Esophagus muscularis mucosa (tissue), 4 donors: ENCODE data around the gene ASNSD1. TPM values are rescaled to one million over a fixed set of nuclear protein-coding genes. Genes with fewer than 3 reads are reported as not detected.
"Not testable (repeated sequence)": the region's sequence is repeated elsewhere in the genome, so short reads cannot be mapped to it uniquely, and the experiment has no call there.

ENCODE experiments used
- DNase-seq: peaks from one replicate; pipeline ENCODE4 v3.0.0-alpha.2; 2017; ENCODE audit errors: extremely low spot score
- H3K27ac ChIP-seq, 4 donors: fragments of 200-600 bp; sonication (generic); replicated peaks in 1 of 4; 1 replicate in 3 of 4; 2 replicates in 1 of 4; pipeline ENCODE4 v1.5.1; 2016 to 2019; ENCODE audit warnings: mild to moderate bottlenecking in 1 of 4
- H3K27me3 ChIP-seq, 4 donors: fragments of 200-600 bp; sonication (generic); one replicate each; pipeline versions ENCODE4 v1.5.1 to v1.6.0; 2016 to 2019
- H3K36me3 ChIP-seq, 4 donors: fragments of 200-600 bp; sonication (generic); one replicate each; pipeline ENCODE4 v1.5.1; 2016 to 2019
- H3K4me1 ChIP-seq, 4 donors: fragments of 200-600 bp; sonication (generic); one replicate each; pipeline ENCODE4 v1.5.1; 2016 to 2019
- H3K4me3 ChIP-seq, 4 donors: fragments of 200-600 bp; sonication (generic); 1 replicate in 2 of 4; 2 replicates in 2 of 4; pipeline ENCODE4 v1.5.1; 2016 to 2019; ENCODE audit warnings: mild to moderate bottlenecking in 4 of 4, moderate library complexity in 1 of 4
- H3K9me3 ChIP-seq, 4 donors: fragments of 200-600 bp; sonication (generic); 1 replicate in 3 of 4; 2 replicates in 1 of 4; pipeline ENCODE4 v1.5.1; 2016 to 2019
- CTCF ChIP-seq, 3 experiments: fragments of 200-600 bp in 2 of 3; fragments of 450-650 bp in 1 of 3; sonication (generic) in 2 of 3; IDR thresholded peaks; one replicate each; pipeline ENCODE4 v1.5.1; 2017 to 2019; ENCODE audit warnings: antibody characterized with exemption in 3 of 3, mild to moderate bottlenecking in 2 of 3, moderate library complexity in 1 of 3
- EP300 ChIP-seq: sonication (generic); formaldehyde crosslinking; IDR thresholded peaks from one replicate; pipeline ENCODE4 v1.6.1; 2017; ENCODE audit warnings: antibody characterized with exemption
- POLR2A ChIP-seq: fragments of 450-650 bp; IDR thresholded peaks from one replicate; pipeline ENCODE4 v1.6.1; 2017; ENCODE audit warnings: antibody characterized with exemption, moderate library complexity, mild to moderate bottlenecking, low read depth
- POLR2AphosphoS5 ChIP-seq, 2 donors: sonication (generic); formaldehyde crosslinking; IDR thresholded peaks; one replicate each; pipeline ENCODE4 v1.6.1; 2017; ENCODE audit warnings: antibody characterized with exemption in 2 of 2
- WGBS: methylation state at CpG from one replicate; pipeline ENCODE4 v1.1.5; 2018; 5-methylcytosine and 5-hydroxymethylcytosine counted together
- intact Hi-C: fragments of 100-400 bp; cut with DNase I; formaldehyde crosslinking; loops from one replicate; pipeline ENCODE4 v1.15.1; 2023
- total RNA-seq, 4 donors: library from RNA; depleted of rRNA; stranded (reverse); fragments of >200 nt; gene quantifications; one replicate each; pipeline versions ENCODE4 v1.1.0 to v1.2.1, GENCODE V29; 2016

The ASNSD1 gene
- total RNA-seq, 4 donors from 2014 or later: 39.6 to 51.9 (median 47.2) TPM

- Histone ChIP-seq H3K27ac (no peak overlapping the region), H3K9me3 (no peaks in the 10 kb centered on the region), H3K4me1 (no peaks in the 10 kb centered on the region), H3K36me3 (no peaks in the 10 kb centered on the region), H3K27me3 (no peaks in the 10 kb centered on the region), H3K4me3 (no peak overlapping the region)
- intact Hi-C loops: no loop called here
- no peak for DNase-seq
- TF ChIP-seq CTCF (IDR thresholded peaks at IDR 0.05) (no peak), EP300 (no peak), POLR2A (no peak), POLR2AphosphoS5 (IDR thresholded peaks at IDR 0.05) (no peak)
- WGBS: 65% methylated on average over 1 of the region's 1 CpG
Observed at GRCh38 chr2:189641002-189641401, 20.3 kb upstream of the ASNSD1 start.

GRCh38 chr2:189641590-189641989, 19.7 kb upstream of the ASNSD1 start:
- WGBS: 76% methylated on average over 2 of the region's 2 CpGs
- peak; percentile 42 for DNase-seq
- intact Hi-C loops: no loop called here

GRCh38 chr2:189646521-189646920, 14.7 kb upstream of the ASNSD1 start:
- intact Hi-C loops: no loop called here
- Histone ChIP-seq H3K27ac (no peak overlapping the region), H3K4me1 (no peaks in the 10 kb centered on the region), H3K36me3 (no peaks in the 10 kb centered on the region), H3K27me3 (no peaks in the 10 kb centered on the region), H3K9me3 (no peaks in the 10 kb centered on the region), H3K4me3 (no peak overlapping the region)
- TF ChIP-seq POLR2A (no peak), EP300 (no peak), POLR2AphosphoS5 (IDR thresholded peaks at IDR 0.05) (no peak), CTCF (IDR thresholded peaks at IDR 0.05) (no peak)
- no peak for DNase-seq

More at GRCh38 chr2:189641590-189641989, 19.7 kb upstream of the ASNSD1 start:
- TF ChIP-seq EP300 (no peak), CTCF (IDR thresholded peaks at IDR 0.05) (no peak), POLR2A (no peak), POLR2AphosphoS5 (IDR thresholded peaks at IDR 0.05) (no peak)
- Histone ChIP-seq H3K4me1 (no peaks in the 10 kb centered on the region), H3K9me3 (no peaks in the 10 kb centered on the region), H3K27me3 (no peaks in the 10 kb centered on the region), H3K36me3 (no peaks in the 10 kb centered on the region), H3K27ac (no peak overlapping the region), H3K4me3 (no peak overlapping the region)

- no peak for DNase-seq
- H3K9me3 ChIP-seq: no peaks in the 10 kb centered on the region
- no peak overlapping the region for H3K27ac ChIP-seq
- H3K4me3 ChIP-seq: no peak overlapping the region
- WGBS: 83% methylated on average over 1 of the region's 1 CpG
- no peaks in the 10 kb centered on the region for H3K36me3 ChIP-seq
- H3K4me1 ChIP-seq: no peaks in the 10 kb centered on the region
- TF ChIP-seq POLR2AphosphoS5 (IDR thresholded peaks at IDR 0.05) (no peak), CTCF (IDR thresholded peaks at IDR 0.05) (no peak), EP300 (no peak), POLR2A (no peak)
- intact Hi-C loops: no loop called here
- H3K27me3 ChIP-seq: no peaks in the 10 kb centered on the region
Observed at GRCh38 chr2:189648846-189649509, 12.3 kb upstream of the ASNSD1 start.

- no peaks in the 10 kb centered on the region for H3K27me3 ChIP-seq
- intact Hi-C loops: no loop called here
- H3K36me3 ChIP-seq: no peaks in the 10 kb centered on the region
- no peak for TF ChIP-seq EP300
- TF ChIP-seq CTCF (IDR thresholded peaks at IDR 0.05): no peak
- no peak for TF ChIP-seq POLR2AphosphoS5 (IDR thresholded peaks at IDR 0.05)
- TF ChIP-seq POLR2A: no peak
- no peak for DNase-seq
- H3K4me1 ChIP-seq: no peaks in the 10 kb centered on the region
- H3K4me3 ChIP-seq: no peak overlapping the region
- H3K27ac ChIP-seq: no peak overlapping the region
- no peaks in the 10 kb centered on the region for H3K9me3 ChIP-seq
Observed at GRCh38 chr2:189651284-189651683, 10.0 kb upstream of the ASNSD1 start.

GRCh38 chr2:189653464-189653863, 7.8 kb upstream of the ASNSD1 start:
- WGBS: 96% methylated on average over 12 of the region's 29 CpGs
- intact Hi-C loops, H3K4me1 ChIP-seq: not testable (repeated sequence)

More at GRCh38 chr2:189653464-189653863, 7.8 kb upstream of the ASNSD1 start:
- H3K9me3 ChIP-seq, H3K4me3 ChIP-seq, DNase-seq, H3K36me3 ChIP-seq, H3K27ac ChIP-seq, H3K27me3 ChIP-seq: not testable (repeated sequence)
